SK-N-SH treated with all-trans-retinoic acid at 6 μM for 48 hours (cell line): Measurements from ENCODE around the gene TLE6.

Source experiments
- ATAC-seq: fragments of 200-7000 bp; cut with Tn5 transposase; 3 replicates; pipeline ENCODE4 v1.9.1; 2020; ENCODE audit warnings: mild to moderate bottlenecking, moderate library complexity
- ARNTL ChIP-seq: fragments of 450-650 bp; formaldehyde crosslinking; IDR thresholded peaks from 2 replicates; pipeline ENCODE4 v1.5.0; 2020; ENCODE audit warnings: low read depth, mild to moderate bottlenecking, moderate library complexity, borderline replicate concordance
- BACH2 ChIP-seq: fragments of 250-450 bp; sonication (Bioruptor Pico); IDR thresholded peaks from 2 replicates; pipeline ENCODE4 v1.9.0; 2021; ENCODE audit warnings: mild to moderate bottlenecking, borderline replicate concordance
- CSDC2 ChIP-seq: fragments of 250-450 bp; sonication (Bioruptor Pico); IDR thresholded peaks from 2 replicates; pipeline ENCODE4 v1.5.0; 2020; ENCODE audit warnings: mild to moderate bottlenecking, moderate library complexity
- GLIS3 ChIP-seq: fragments of 250-450 bp; sonication (Bioruptor Pico); IDR thresholded peaks from 2 replicates; pipeline ENCODE4 v1.5.0; 2020; ENCODE audit warnings: mild to moderate bottlenecking, moderate library complexity
- ISL1 ChIP-seq: fragments of 250-450 bp; sonication (Bioruptor Pico); IDR thresholded peaks from 2 replicates; pipeline ENCODE4 v2.1.2; 2022; ENCODE audit warnings: mild to moderate bottlenecking, moderate library complexity
- OSR1 ChIP-seq: fragments of 250-450 bp; sonication (Bioruptor Pico); IDR thresholded peaks from 2 replicates; pipeline ENCODE4 v1.8.0; 2022; ENCODE audit warnings: moderate library complexity, mild to moderate bottlenecking, inconsistent platforms
- PPARA ChIP-seq: fragments of 250-450 bp; sonication (Bioruptor Pico); IDR thresholded peaks from 2 replicates; pipeline ENCODE4 v1.5.0; 2020; ENCODE audit warnings: mild to moderate bottlenecking, borderline replicate concordance
- RARB ChIP-seq: fragments of 250-450 bp; sonication (Bioruptor Pico); IDR thresholded peaks from 2 replicates; pipeline ENCODE4 v1.8.0; 2021; ENCODE audit warnings: mild to moderate bottlenecking, moderate library complexity
- SNAI2 ChIP-seq: fragments of 250-450 bp; sonication (Bioruptor Pico); IDR thresholded peaks from 2 replicates; pipeline ENCODE4 v1.5.0; 2020; ENCODE audit warnings: mild to moderate bottlenecking, moderate library complexity
- TOX ChIP-seq: fragments of 250-450 bp; sonication (Bioruptor Pico); IDR thresholded peaks from 2 replicates; pipeline ENCODE4 v1.8.0; 2021; ENCODE audit warnings: mild to moderate bottlenecking, moderate library complexity, borderline replicate concordance
- ZC3H10 ChIP-seq: fragments of 250-450 bp; sonication (Bioruptor Pico); IDR thresholded peaks from 2 replicates; pipeline ENCODE4 v1.5.1; 2021; ENCODE audit warnings: mild to moderate bottlenecking, moderate library complexity
- ZFP3 ChIP-seq: fragments of 250-450 bp; sonication (Bioruptor Pico); IDR thresholded peaks from 2 replicates; pipeline ENCODE4 v1.5.0; 2020; ENCODE audit warnings: mild to moderate bottlenecking, moderate library complexity
- ZFP30 ChIP-seq: fragments of 450-650 bp; formaldehyde crosslinking; IDR thresholded peaks from 2 replicates; pipeline ENCODE4 v1.5.0; 2022; ENCODE audit warnings: mild to moderate bottlenecking, moderate library complexity
- ZNF565 ChIP-seq: fragments of 450-650 bp; formaldehyde crosslinking; conservative IDR thresholded peaks from 2 replicates; pipeline ENCODE4 v1.5.0; 2020; ENCODE audit warnings: low read depth, mild to moderate bottlenecking, moderate library complexity
- ZNF70 ChIP-seq: fragments of 450-650 bp; formaldehyde crosslinking; IDR thresholded peaks from 2 replicates; pipeline ENCODE4 v1.5.0; 2020; ENCODE audit warnings: mild to moderate bottlenecking, moderate library complexity
- ZNF8 ChIP-seq: fragments of 450-650 bp; formaldehyde crosslinking; IDR thresholded peaks from 2 replicates; pipeline ENCODE4 v1.5.0; 2020; ENCODE audit warnings: mild to moderate bottlenecking, moderate library complexity
- TF ChIP-seq, protein P1 (sequence below): fragments of 250-450 bp; sonication (Bioruptor Pico); IDR thresholded peaks from 2 replicates; pipeline ENCODE4 v1.5.1; 2020; ENCODE audit warnings: low read depth, mild to moderate bottlenecking, moderate library complexity
- TF ChIP-seq, protein P2 (sequence below): fragments of 250-450 bp; sonication (Bioruptor Pico); IDR thresholded peaks from 2 replicates; pipeline ENCODE4 v1.8.0; 2020; ENCODE audit warnings: mild to moderate bottlenecking, moderate library complexity, borderline replicate concordance
- TF ChIP-seq, protein P3 (sequence below): fragments of 250-450 bp; sonication (Bioruptor Pico); IDR thresholded peaks from 2 replicates; pipeline ENCODE4 v1.8.0; 2021; ENCODE audit warnings: low read depth, mild to moderate bottlenecking, moderate library complexity, borderline replicate concordance
- TF ChIP-seq, protein P4 (sequence below): fragments of 250-450 bp; sonication (Bioruptor Pico); IDR thresholded peaks from 2 replicates; pipeline ENCODE4 v1.5.1; 2021; ENCODE audit warnings: mild to moderate bottlenecking, moderate library complexity
- TF ChIP-seq, protein P5 (sequence below): fragments of 250-450 bp; sonication (Bioruptor Pico); IDR thresholded peaks from 2 replicates; pipeline ENCODE4 v1.5.0; 2020; ENCODE audit warnings: mild to moderate bottlenecking, moderate library complexity

Gene TLE6

DNA sequence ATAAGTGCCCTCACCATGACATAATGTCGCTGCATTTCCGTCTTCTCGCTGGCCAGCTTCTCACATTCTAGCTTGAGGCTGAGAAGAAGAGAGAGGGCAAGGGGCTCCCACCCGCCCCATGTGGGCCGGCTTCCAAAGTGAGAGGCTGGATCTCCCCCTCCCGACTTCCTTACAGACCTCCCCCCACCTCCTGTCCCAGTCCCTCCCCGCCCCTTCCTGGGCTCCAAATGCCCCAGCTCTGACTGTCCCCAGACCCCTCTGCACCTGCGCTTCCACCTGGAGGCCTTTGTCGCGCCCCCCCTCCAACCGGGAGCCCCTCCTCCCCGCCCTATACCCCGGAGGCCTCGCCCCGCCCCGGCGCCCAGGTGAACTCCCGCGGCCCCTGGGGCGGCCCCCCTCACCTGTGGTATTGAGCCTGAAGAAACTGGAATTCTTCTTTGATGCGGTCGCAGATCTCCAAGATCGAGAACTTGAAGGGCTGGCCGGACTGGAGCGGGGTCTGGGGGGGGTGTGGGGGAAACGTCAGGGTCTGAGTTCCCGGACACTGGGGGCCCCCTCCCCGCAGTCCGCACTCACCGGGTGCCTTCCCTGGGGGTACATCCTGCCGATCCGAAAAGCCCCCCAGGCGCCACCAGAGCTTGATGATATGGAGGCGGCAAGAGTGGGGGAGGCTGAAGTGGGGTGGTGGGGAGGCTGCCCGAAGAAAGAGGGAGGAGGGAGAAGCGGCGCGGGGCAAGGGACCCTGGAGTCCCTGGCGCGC, 51.1 kb downstream of the TLE6 start:
- no peak for TF ChIP-seq ZC3H10

GRCh38 chr19:3029065-3029923, 51.9 kb downstream of the TLE6 start, which contains the start of gene TLE2:
Gene TLE2 (minus strand): TSS chr19:3029280. CDS start chr19:3028904, 376 bp downstream.
- no peak for ATAC-seq
- TF ChIP-seq TOX (CRISPR knock-in tag) (no peak), SNAI2 (no peak), ZNF8 (CRISPR knock-in tag) (no peak), OSR1 (CRISPR knock-in tag) (no peak), BACH2 (CRISPR knock-in tag) (no peak)
- TF ChIP-seq, protein P1, sequence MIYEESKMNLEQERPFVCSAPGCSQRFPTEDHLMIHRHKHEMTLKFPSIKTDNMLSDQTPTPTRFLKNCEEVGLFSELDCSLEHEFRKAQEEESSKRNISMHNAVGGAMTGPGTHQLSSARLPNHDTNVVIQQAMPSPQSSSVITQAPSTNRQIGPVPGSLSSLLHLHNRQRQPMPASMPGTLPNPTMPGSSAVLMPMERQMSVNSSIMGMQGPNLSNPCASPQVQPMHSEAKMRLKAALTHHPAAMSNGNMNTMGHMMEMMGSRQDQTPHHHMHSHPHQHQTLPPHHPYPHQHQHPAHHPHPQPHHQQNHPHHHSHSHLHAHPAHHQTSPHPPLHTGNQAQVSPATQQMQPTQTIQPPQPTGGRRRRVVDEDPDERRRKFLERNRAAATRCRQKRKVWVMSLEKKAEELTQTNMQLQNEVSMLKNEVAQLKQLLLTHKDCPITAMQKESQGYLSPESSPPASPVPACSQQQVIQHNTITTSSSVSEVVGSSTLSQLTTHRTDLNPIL (CRISPR knock-in tag): no peak

More for the DNA sequence above, 51.1 kb downstream of the TLE6 start:
- no peak; the same call in 2 of the 3 replicates for ATAC-seq

DNA sequence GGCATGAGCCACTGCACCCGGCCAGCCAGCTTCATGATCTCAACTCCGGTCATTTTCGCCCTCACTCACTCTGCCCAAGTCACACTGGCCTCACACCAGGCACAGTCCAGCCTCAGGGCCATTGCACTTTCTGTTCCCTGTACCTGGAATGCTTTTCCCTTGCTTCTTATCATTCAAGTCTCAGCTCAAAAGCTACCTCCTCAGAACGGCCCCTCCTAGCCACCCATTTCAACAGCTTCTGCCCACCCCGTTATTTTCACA, 54.2 kb downstream of the TLE6 start:
- ATAC-seq: no peak
- TF ChIP-seq BACH2 (CRISPR knock-in tag): no peak
- no peak for TF ChIP-seq RARB (CRISPR knock-in tag)
- TF ChIP-seq, protein P2, sequence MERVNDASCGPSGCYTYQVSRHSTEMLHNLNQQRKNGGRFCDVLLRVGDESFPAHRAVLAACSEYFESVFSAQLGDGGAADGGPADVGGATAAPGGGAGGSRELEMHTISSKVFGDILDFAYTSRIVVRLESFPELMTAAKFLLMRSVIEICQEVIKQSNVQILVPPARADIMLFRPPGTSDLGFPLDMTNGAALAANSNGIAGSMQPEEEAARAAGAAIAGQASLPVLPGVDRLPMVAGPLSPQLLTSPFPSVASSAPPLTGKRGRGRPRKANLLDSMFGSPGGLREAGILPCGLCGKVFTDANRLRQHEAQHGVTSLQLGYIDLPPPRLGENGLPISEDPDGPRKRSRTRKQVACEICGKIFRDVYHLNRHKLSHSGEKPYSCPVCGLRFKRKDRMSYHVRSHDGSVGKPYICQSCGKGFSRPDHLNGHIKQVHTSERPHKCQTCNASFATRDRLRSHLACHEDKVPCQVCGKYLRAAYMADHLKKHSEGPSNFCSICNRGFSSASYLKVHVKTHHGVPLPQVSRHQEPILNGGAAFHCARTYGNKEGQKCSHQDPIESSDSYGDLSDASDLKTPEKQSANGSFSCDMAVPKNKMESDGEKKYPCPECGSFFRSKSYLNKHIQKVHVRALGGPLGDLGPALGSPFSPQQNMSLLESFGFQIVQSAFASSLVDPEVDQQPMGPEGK (CRISPR knock-in tag): no peak
- no peak for TF ChIP-seq ZNF8 (CRISPR knock-in tag)
- TF ChIP-seq ZFP30 (CRISPR knock-in tag): no peak
- no peak for TF ChIP-seq ZC3H10
- no peak for TF ChIP-seq TOX (CRISPR knock-in tag)
- no peak for TF ChIP-seq PPARA
- no peak for TF ChIP-seq GLIS3 (CRISPR knock-in tag)
- no peak for TF ChIP-seq ARNTL (CRISPR knock-in tag)
- TF ChIP-seq ZNF70: no peak
- TF ChIP-seq, protein P3, sequence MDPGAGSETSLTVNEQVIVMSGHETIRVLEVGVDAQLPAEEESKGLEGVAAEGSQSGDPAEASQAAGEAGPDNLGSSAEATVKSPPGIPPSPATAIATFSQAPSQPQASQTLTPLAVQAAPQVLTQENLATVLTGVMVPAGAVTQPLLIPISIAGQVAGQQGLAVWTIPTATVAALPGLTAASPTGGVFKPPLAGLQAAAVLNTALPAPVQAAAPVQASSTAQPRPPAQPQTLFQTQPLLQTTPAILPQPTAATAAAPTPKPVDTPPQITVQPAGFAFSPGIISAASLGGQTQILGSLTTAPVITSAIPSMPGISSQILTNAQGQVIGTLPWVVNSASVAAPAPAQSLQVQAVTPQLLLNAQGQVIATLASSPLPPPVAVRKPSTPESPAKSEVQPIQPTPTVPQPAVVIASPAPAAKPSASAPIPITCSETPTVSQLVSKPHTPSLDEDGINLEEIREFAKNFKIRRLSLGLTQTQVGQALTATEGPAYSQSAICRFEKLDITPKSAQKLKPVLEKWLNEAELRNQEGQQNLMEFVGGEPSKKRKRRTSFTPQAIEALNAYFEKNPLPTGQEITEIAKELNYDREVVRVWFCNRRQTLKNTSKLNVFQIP (CRISPR knock-in tag): no peak
- TF ChIP-seq CSDC2 (CRISPR knock-in tag): no peak
- no peak for TF ChIP-seq OSR1 (CRISPR knock-in tag)
- no peak for TF ChIP-seq ZFP3 (CRISPR knock-in tag)
- no peak for TF ChIP-seq ISL1 (CRISPR knock-in tag)
- TF ChIP-seq, protein P4, sequence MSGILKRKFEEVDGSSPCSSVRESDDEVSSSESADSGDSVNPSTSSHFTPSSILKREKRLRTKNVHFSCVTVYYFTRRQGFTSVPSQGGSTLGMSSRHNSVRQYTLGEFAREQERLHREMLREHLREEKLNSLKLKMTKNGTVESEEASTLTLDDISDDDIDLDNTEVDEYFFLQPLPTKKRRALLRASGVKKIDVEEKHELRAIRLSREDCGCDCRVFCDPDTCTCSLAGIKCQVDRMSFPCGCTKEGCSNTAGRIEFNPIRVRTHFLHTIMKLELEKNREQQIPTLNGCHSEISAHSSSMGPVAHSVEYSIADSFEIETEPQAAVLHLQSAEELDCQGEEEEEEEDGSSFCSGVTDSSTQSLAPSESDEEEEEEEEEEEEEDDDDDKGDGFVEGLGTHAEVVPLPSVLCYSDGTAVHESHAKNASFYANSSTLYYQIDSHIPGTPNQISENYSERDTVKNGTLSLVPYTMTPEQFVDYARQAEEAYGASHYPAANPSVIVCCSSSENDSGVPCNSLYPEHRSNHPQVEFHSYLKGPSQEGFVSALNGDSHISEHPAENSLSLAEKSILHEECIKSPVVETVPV: no peak
- no peak for TF ChIP-seq ZNF565

- no peak for ATAC-seq
- TF ChIP-seq TOX (CRISPR knock-in tag): no peak
- TF ChIP-seq ISL1 (CRISPR knock-in tag): no peak
- TF ChIP-seq ARNTL (CRISPR knock-in tag): no peak
- TF ChIP-seq, protein P2 (CRISPR knock-in tag): no peak
- TF ChIP-seq, protein P5, sequence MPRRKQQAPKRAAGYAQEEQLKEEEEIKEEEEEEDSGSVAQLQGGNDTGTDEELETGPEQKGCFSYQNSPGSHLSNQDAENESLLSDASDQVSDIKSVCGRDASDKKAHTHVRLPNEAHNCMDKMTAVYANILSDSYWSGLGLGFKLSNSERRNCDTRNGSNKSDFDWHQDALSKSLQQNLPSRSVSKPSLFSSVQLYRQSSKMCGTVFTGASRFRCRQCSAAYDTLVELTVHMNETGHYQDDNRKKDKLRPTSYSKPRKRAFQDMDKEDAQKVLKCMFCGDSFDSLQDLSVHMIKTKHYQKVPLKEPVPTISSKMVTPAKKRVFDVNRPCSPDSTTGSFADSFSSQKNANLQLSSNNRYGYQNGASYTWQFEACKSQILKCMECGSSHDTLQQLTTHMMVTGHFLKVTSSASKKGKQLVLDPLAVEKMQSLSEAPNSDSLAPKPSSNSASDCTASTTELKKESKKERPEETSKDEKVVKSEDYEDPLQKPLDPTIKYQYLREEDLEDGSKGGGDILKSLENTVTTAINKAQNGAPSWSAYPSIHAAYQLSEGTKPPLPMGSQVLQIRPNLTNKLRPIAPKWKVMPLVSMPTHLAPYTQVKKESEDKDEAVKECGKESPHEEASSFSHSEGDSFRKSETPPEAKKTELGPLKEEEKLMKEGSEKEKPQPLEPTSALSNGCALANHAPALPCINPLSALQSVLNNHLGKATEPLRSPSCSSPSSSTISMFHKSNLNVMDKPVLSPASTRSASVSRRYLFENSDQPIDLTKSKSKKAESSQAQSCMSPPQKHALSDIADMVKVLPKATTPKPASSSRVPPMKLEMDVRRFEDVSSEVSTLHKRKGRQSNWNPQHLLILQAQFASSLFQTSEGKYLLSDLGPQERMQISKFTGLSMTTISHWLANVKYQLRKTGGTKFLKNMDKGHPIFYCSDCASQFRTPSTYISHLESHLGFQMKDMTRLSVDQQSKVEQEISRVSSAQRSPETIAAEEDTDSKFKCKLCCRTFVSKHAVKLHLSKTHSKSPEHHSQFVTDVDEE (CRISPR knock-in tag): no peak
- no peak for TF ChIP-seq ZFP30 (CRISPR knock-in tag)
- TF ChIP-seq ZNF8 (CRISPR knock-in tag): no peak
Observed at GRCh38 chr19:3033595-3034405, 56.4 kb downstream of the TLE6 start.
